ENCODE data around the gene CD276.

GRCh38 chr15:73750438-73750837 is 66.3 kb downstream of the CD276 start:
- TF ChIP-seq CTCF (IDR thresholded peaks at IDR 0.05) (no peak), ZFX (IDR thresholded peaks at IDR 0.05; ENCODE audit: borderline replicate concordance) (no peak)
